ENCODE results near the gene TSSK2.
"Not testable (repeated sequence)": the region's sequence is repeated elsewhere in the genome, so short reads cannot be mapped to it uniquely, and the experiment has no call there.

TSSK2 gene

GRCh38 chr22:19130959-19131684, at the start of gene TSSK2:
TSSK2 (plus strand) TSS chr22:19131308; CDS start chr22:19131400, 92 bp downstream.
- no peak for DNase-seq (ENCODE audit: low read depth)

- no peak for DNase-seq (ENCODE audit: low read depth)
These were observed 49.8 kb upstream of the TSSK2 start for GRCh38 chr22:19081351-19081750.

- no peak for DNase-seq (ENCODE audit: low read depth)
These were observed 49.0 kb upstream of the TSSK2 start for GRCh38 chr22:19082101-19082500.

- DNase-seq (ENCODE audit: low read depth) = no peak
These were observed 48.3 kb upstream of the TSSK2 start for GRCh38 chr22:19082793-19083192.

- DNase-seq (ENCODE audit: low read depth) = not testable (repeated sequence)
These were observed 47.0 kb upstream of the TSSK2 start for GRCh38 chr22:19084126-19084525.

- DNase-seq (ENCODE audit: low read depth) = not testable (repeated sequence)
These were observed 46.5 kb upstream of the TSSK2 start for GRCh38 chr22:19084586-19084985.

- no peak for DNase-seq (ENCODE audit: low read depth)
These were observed 45.8 kb upstream of the TSSK2 start for GRCh38 chr22:19085233-19085718.

- DNase-seq (ENCODE audit: low read depth) = no peak
These were observed 44.7 kb upstream of the TSSK2 start for GRCh38 chr22:19086417-19086816.

- DNase-seq (ENCODE audit: low read depth) = no peak
These were observed 44.2 kb upstream of the TSSK2 start for GRCh38 chr22:19086896-19087295.

- no peak for DNase-seq (ENCODE audit: low read depth)
These were observed 42.1 kb upstream of the TSSK2 start for GRCh38 chr22:19088866-19089595.

GRCh38 chr22:19090183-19090582, 40.9 kb upstream of the TSSK2 start:
- DNase-seq (ENCODE audit: low read depth) = no peak

GRCh38 chr22:19090586-19091127, 40.5 kb upstream of the TSSK2 start:
- DNase-seq (ENCODE audit: low read depth) = no peak

- no peak for DNase-seq (ENCODE audit: low read depth)
These were observed 38.4 kb upstream of the TSSK2 start for GRCh38 chr22:19092725-19093124.

- no peak for DNase-seq (ENCODE audit: low read depth)
These were observed 36.6 kb upstream of the TSSK2 start for GRCh38 chr22:19094393-19094997.

GRCh38 chr22:19096555-19096954, 34.6 kb upstream of the TSSK2 start:
- no peak for DNase-seq (ENCODE audit: low read depth)

GRCh38 chr22:19097518-19097917, 33.6 kb upstream of the TSSK2 start:
- no peak for DNase-seq (ENCODE audit: low read depth)

GRCh38 chr22:19098157-19098556, 33.0 kb upstream of the TSSK2 start:
- DNase-seq (ENCODE audit: low read depth) = no peak

GRCh38 chr22:19103880-19104821, 27.0 kb upstream of the TSSK2 start:
- DNase-seq (ENCODE audit: low read depth) = no peak

GRCh38 chr22:19105456-19105855, 25.7 kb upstream of the TSSK2 start:
- no peak for DNase-seq (ENCODE audit: low read depth)

- no peak for DNase-seq (ENCODE audit: low read depth)
These were observed 25.0 kb upstream of the TSSK2 start for GRCh38 chr22:19105867-19106802.

Data from HS-27A (cell line).